Smooth muscle cell (in vitro differentiated cells): Measurements from ENCODE around the gene GNG12. TPM values are rescaled to one million over a fixed set of nuclear protein-coding genes. Genes with fewer than 3 reads are reported as not detected.
A peak's percentile ranks its signal among the peaks of the same experiment; 100 is the strongest.

Experiments
- DNase-seq: peaks from one replicate; lab custom pipeline; 2025; ENCODE audit not compliant: unreplicated experiment; lab: John Stamatoyannopoulos, UW
- H2AFZ ChIP-seq: fragments of 200-600 bp; sonication (generic); 2 replicates; pipeline ENCODE4 v1.6.0; 2016; ENCODE audit warnings: antibody characterized with exemption, low read depth, mild to moderate bottlenecking
- H3F3A ChIP-seq: fragments of 200-600 bp; sonication (generic); 2 replicates; pipeline ENCODE4 v1.6.0; 2017; ENCODE audit warnings: antibody characterized with exemption, low read depth
- H3K27ac ChIP-seq: fragments of 200-600 bp; sonication (generic); 2 replicates; pipeline ENCODE4 v1.5.1; 2016; ENCODE audit warnings: low read depth, mild to moderate bottlenecking
- H3K27me3 ChIP-seq: fragments of 200-600 bp; sonication (generic); 2 replicates; pipeline ENCODE4 v1.6.1; 2016; ENCODE audit warnings: low read depth, mild to moderate bottlenecking
- H3K36me3 ChIP-seq: fragments of 200-600 bp; sonication (generic); 2 replicates; pipeline ENCODE4 v1.5.1; 2016; ENCODE audit warnings: low read depth
- H3K4me1 ChIP-seq: fragments of 200-600 bp; sonication (generic); 2 replicates; pipeline ENCODE4 v1.5.1; 2016; ENCODE audit warnings: low read depth
- H3K4me2 ChIP-seq: fragments of 200-600 bp; sonication (generic); 2 replicates; pipeline ENCODE4 v1.6.0; 2016; ENCODE audit warnings: mild to moderate bottlenecking
- H3K4me3 ChIP-seq: fragments of 200-600 bp; sonication (generic); 2 replicates; pipeline ENCODE4 v1.5.1; 2016; ENCODE audit warnings: mild to moderate bottlenecking
- H3K79me2 ChIP-seq: fragments of 200-600 bp; sonication (generic); 2 replicates; pipeline ENCODE4 v1.6.0; 2016; ENCODE audit warnings: low read depth, mild to moderate bottlenecking
- H3K9ac ChIP-seq: fragments of 200-600 bp; sonication (generic); 2 replicates; pipeline ENCODE4 v1.6.0; 2016; ENCODE audit warnings: low read depth
- H3K9me3 ChIP-seq: fragments of 200-600 bp; sonication (generic); replicated peaks from 2 replicates; pipeline ENCODE4 v1.5.1; 2016; ENCODE audit warnings: low read depth
- H4K20me1 ChIP-seq: fragments of 200-600 bp; sonication (generic); 2 replicates; pipeline ENCODE4 v1.6.0; 2016; ENCODE audit warnings: low read depth
- CTCF ChIP-seq: fragments of 200-600 bp; sonication (generic); IDR thresholded peaks from 2 replicates; pipeline ENCODE4 v1.5.1; 2017; ENCODE audit warnings: borderline replicate concordance, mild to moderate bottlenecking, antibody characterized with exemption; ENCODE audit not compliant: insufficient read depth, poor library complexity, severe bottlenecking
- WGBS: methylation state at CpG from one replicate; pipeline ENCODE4 v1.1.7; 2016; ENCODE audit warnings: low lambda C conversion rate; 5-methylcytosine and 5-hydroxymethylcytosine counted together
- polyA plus RNA-seq: library from polyadenylated mRNA; unstranded; fragments of >200 nt; fragmentation: Nextera tagmentation; extraction: Ambion mirVana; gene quantifications from 2 replicates; pipeline ENCODE4 v1.2.1, GENCODE V29; 2016
- total RNA-seq: library from RNA; depleted of rRNA; stranded (reverse); fragments of >200 nt; gene quantifications from 2 replicates; pipeline ENCODE4 v1.2.3, GENCODE V29; 2014

Gene GNG12
- total and polyA plus RNA-seq, 2 experiments from 2014 or later = 54.6 to 86.6 TPM

DNA sequence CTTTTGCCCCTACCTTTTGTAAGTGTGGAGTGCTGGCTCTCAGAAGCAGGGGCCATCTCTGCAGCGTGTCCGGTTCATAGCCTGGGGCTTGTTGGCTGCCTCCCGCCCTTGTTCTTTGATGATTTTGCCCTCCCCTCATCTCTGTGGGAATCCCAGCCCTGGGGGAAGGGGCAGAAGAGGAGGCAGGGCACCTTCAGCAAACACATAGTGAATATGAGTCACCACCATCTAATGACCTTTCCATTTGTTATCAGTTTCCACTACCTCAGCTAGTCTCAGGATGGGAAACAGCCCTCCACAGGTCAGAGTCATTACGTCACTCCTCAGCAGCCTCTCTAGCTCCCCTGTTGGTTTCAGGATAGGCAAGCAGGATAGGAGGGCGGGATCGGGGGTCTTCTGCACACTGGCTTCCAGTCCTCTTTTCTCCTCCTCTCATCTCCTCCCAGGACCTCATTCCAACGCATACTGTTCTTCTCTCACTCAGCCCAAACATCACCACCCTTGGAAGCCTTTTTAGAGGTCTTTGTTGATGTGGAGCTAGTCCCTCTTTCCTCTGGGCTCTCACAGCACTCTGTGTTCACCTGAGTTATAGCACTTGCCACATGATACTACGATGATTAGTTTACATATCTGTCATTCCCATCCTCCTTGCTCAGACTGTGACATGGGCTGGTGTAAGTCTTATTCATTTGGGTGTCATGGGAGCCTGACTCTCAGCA lies 132.4 kb downstream of the GNG12 start:
- H3K4me3 ChIP-seq = no peak overlapping the region
- H3K9ac ChIP-seq = peak overlapping the region; percentile 47
- H4K20me1 ChIP-seq = no peaks in the 10 kb centered on the region
- H3K9me3 ChIP-seq = no peaks in the 10 kb centered on the region
- 30% methylated on average over 8 of the region's 8 CpGs for WGBS
- TF ChIP-seq CTCF = peak; percentile 22
- no peaks in the 10 kb centered on the region for H3K27me3 ChIP-seq
- H2AFZ ChIP-seq = no peak overlapping the region
- peak overlapping the region; percentile 20 for H3K4me2 ChIP-seq
- peaks cover 6% of the 10 kb centered on the region for H3K36me3 ChIP-seq
- H3K27ac ChIP-seq = peak overlapping the region; percentile 65
- no peaks in the 10 kb centered on the region for H3K79me2 ChIP-seq
- DNase-seq = no peak
- H3F3A ChIP-seq = no peaks in the 10 kb centered on the region
- peaks cover 6% of the 10 kb centered on the region for H3K4me1 ChIP-seq

DNA sequence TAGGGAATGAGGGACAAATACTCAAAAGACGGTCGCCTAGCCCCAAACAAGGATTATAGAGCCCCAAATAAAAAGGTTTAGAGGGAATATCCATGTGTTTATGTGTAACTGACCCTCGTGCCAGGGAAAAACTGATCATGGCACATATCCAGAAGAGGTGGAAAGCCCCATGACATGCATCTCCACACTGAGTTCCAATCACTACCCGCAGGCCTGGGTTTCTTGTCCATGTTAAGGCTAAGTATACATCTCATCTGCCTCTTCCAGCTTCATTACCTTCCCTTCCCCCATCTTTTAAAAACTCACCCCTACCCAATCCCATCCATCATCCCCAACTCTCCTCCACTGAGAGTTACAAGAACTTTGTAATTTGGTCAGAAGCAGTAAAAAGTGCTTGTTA lies 133.0 kb downstream of the GNG12 start:
- no peaks in the 10 kb centered on the region for H3F3A ChIP-seq
- TF ChIP-seq CTCF = no peak
- WGBS = 80% methylated on average over 4 of the region's 4 CpGs
- no peak for DNase-seq
- peak overlapping the region; percentile 6 for H3K4me2 ChIP-seq
- H3K4me1 ChIP-seq = peaks cover 6% of the 10 kb centered on the region
- peak overlapping the region; percentile 65 for H3K27ac ChIP-seq
- H3K9me3 ChIP-seq = no peaks in the 10 kb centered on the region
- no peaks in the 10 kb centered on the region for H3K79me2 ChIP-seq
- no peak overlapping the region for H3K4me3 ChIP-seq
- H3K27me3 ChIP-seq = no peaks in the 10 kb centered on the region
- H3K9ac ChIP-seq = peak overlapping the region; percentile 2
- H2AFZ ChIP-seq = no peak overlapping the region
- H3K36me3 ChIP-seq = peaks cover 3% of the 10 kb centered on the region
- no peaks in the 10 kb centered on the region for H4K20me1 ChIP-seq

DNA sequence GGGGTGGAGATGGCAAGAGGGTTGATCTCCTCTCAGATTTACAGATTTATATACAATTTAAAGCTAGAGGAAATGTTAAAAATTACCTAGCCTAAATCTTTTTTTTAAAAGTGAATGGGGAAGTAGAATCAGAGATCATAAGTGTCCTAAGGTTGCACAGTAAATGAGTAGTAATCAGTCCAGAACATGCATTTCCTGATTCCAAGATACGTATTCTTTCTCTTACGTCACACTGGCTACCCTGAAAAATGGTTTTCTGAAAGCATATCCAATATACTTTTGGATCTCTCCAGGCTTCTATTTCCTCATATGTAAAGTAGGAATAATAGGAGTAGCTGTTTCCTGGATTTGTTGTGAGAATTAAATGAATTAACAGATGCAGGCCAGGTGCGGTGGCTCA lies 136.6 kb downstream of the GNG12 start:
- Histone ChIP-seq H4K20me1 (no peaks in the 10 kb centered on the region), H3K27me3 (no peaks in the 10 kb centered on the region), H3K36me3 (no peaks in the 10 kb centered on the region), H3K4me1 (peaks cover 6% of the 10 kb centered on the region), H2AFZ (no peak overlapping the region), H3K79me2 (no peaks in the 10 kb centered on the region), H3F3A (no peaks in the 10 kb centered on the region), H3K9me3 (no peaks in the 10 kb centered on the region), H3K9ac (no peak overlapping the region), H3K4me2 (no peak overlapping the region), H3K27ac (no peak overlapping the region), H3K4me3 (no peak overlapping the region)
- 95% methylated on average over 3 of the region's 3 CpGs for WGBS
- no peak for DNase-seq
- no peak for TF ChIP-seq CTCF

GRCh38 chr1:67695963-67696362 lies 137.3 kb downstream of the GNG12 start:
- peaks cover 2% of the 10 kb centered on the region for H3K4me1 ChIP-seq
- H3K9ac ChIP-seq = no peak overlapping the region
- H3K4me3 ChIP-seq = no peak overlapping the region
- no peaks in the 10 kb centered on the region for H3K79me2 ChIP-seq
- no peaks in the 10 kb centered on the region for H3F3A ChIP-seq
- H3K4me2 ChIP-seq = no peak overlapping the region
- no peaks in the 10 kb centered on the region for H4K20me1 ChIP-seq
- H3K36me3 ChIP-seq = no peaks in the 10 kb centered on the region
- H3K27ac ChIP-seq = no peak overlapping the region
- TF ChIP-seq CTCF = no peak
- DNase-seq = no peak
- H3K9me3 ChIP-seq = no peaks in the 10 kb centered on the region
- H3K27me3 ChIP-seq = no peaks in the 10 kb centered on the region
- WGBS = 84% methylated on average over 2 of the region's 2 CpGs
- no peak overlapping the region for H2AFZ ChIP-seq
